HepG2 (cell line): ENCODE results near the gene MTIF2. TPM values are rescaled to one million over a fixed set of nuclear protein-coding genes. Genes with fewer than 3 reads are reported as not detected.

ENCODE experiments used
- ATAC-seq: fragments of 200-7000 bp; cut with Tn5 transposase; 3 replicates; pipeline ENCODE4 v1.9.1; 2020; ENCODE audit warnings: mild to moderate bottlenecking, moderate library complexity
- BruUV-seq: library from RNA; stranded (reverse); fragments of 400-500 nt; replicated peaks from 2 replicates; lab custom pipeline; 2021; lab: Mats Ljungman, UMichigan
- CTCF ChIA-PET: fragments of 300-600 bp; formaldehyde crosslinking; extraction: SDS; loops from one replicate; lab custom pipeline; 2021; ENCODE audit warnings: low total read pairs, inconsistent platforms, low intra/inter-chr PET ratio; lab: Yijun Ruan, JAX
- POLR2A ChIA-PET: fragments of 350-600 bp; sonication (Branson Sonifier 250); formaldehyde crosslinking; loops from one replicate; lab custom pipeline; 2020; ENCODE audit warnings: antibody characterized with exemption, inconsistent platforms; lab: Yijun Ruan, JAX
- DNase-seq: peaks from one replicate; pipeline ENCODE4 v3.0.0-alpha.2; 2015; ENCODE audit warnings: low spot score
- FAIRE-seq: peaks from 3 replicates; lab custom pipeline; 2011; peaks lifted over from hg19 to GRCh38; lab: Jason Lieb, UNC
- H2AFZ ChIP-seq: one replicate; pipeline ENCODE4 v1.6.1; 2011; ENCODE audit warnings: low read length, inconsistent platforms
- H3K27ac ChIP-seq: fragments of 300-600 bp; 3 replicates; pipeline ENCODE4 v1.8.0; 2011; ENCODE audit warnings: mixed run types, mild to moderate bottlenecking, mixed read lengths, low read length, inconsistent platforms; ENCODE audit not compliant: insufficient read depth; ENCODE audit errors: extremely low read length
- H3K27me3 ChIP-seq, 2 experiments: fragments of 200-600 bp in 1 of 2; 2 replicates in 1 of 2; 3 replicates in 1 of 2; pipeline versions ENCODE4 v1.6.0 to v1.8.0; 2011; ENCODE audit warnings: low read length in 2 of 2, mild to moderate bottlenecking in 2 of 2, moderate library complexity in 2 of 2, inconsistent platforms in 1 of 2; ENCODE audit not compliant: insufficient read depth in 2 of 2, control insufficient read depth in 1 of 2
- H3K36me3 ChIP-seq, 2 experiments: fragments of 200-600 bp in 1 of 2; replicated peaks in 1 of 2; 2 replicates in 1 of 2; 3 replicates in 1 of 2; pipeline versions ENCODE4 v1.5.1 to v1.8.0; 2011; ENCODE audit warnings: low read length in 2 of 2, inconsistent platforms in 1 of 2; ENCODE audit not compliant: insufficient read depth in 2 of 2, control insufficient read depth in 1 of 2
- H3K4me1 ChIP-seq: 2 replicates; pipeline ENCODE4 v1.5.1; 2012; ENCODE audit warnings: low read length, inconsistent platforms; ENCODE audit not compliant: insufficient read depth
- H3K4me2 ChIP-seq: 2 replicates; pipeline ENCODE4 v1.6.0; 2011; ENCODE audit warnings: low read depth, low read length, inconsistent platforms
- H3K4me3 ChIP-seq, 3 experiments: fragments of 200-600 bp in 1 of 3; sonication (generic), shearing (Covaris generic) in 1 of 3; replicated peaks in 1 of 3; 2 replicates each; pipeline ENCODE4 v1.5.1; 2011 to 2016; ENCODE audit warnings: low read length in 3 of 3, inconsistent platforms in 2 of 3, low read depth in 2 of 3, mild to moderate bottlenecking in 2 of 3, control low read depth in 1 of 3, mixed read lengths in 1 of 3; ENCODE audit not compliant: insufficient read depth in 1 of 3
- H3K79me2 ChIP-seq: one replicate; pipeline ENCODE4 v1.6.1; 2011; ENCODE audit warnings: low read length, inconsistent platforms; ENCODE audit not compliant: insufficient read depth
- H3K9ac ChIP-seq: 2 replicates; pipeline ENCODE4 v1.6.0; 2011; ENCODE audit warnings: mild to moderate bottlenecking, low read depth, low read length, inconsistent platforms; ENCODE audit not compliant: insufficient read depth
- H3K9me3 ChIP-seq: 2 replicates; pipeline ENCODE4 v1.5.1; 2012; ENCODE audit warnings: mild to moderate bottlenecking, low read length
- H4K20me1 ChIP-seq: 2 replicates; pipeline ENCODE4 v1.6.0; 2011; ENCODE audit warnings: inconsistent platforms, mild to moderate bottlenecking, low read length, moderate library complexity; ENCODE audit not compliant: insufficient read depth
- AKNA ChIP-seq: sonication (generic); formaldehyde crosslinking; IDR thresholded peaks from 2 replicates; pipeline ENCODE4 v1.4.0; 2020; ENCODE audit warnings: missing genetic modification reagents, borderline replicate concordance
- DNMT1 ChIP-seq: sonication (generic); formaldehyde crosslinking; IDR thresholded peaks from 2 replicates; pipeline ENCODE4 v1.5.1; 2020; ENCODE audit warnings: mild to moderate bottlenecking, missing genetic modification reagents
- KDM2A ChIP-seq: sonication (generic); formaldehyde crosslinking; IDR thresholded peaks from 2 replicates; pipeline ENCODE4 v1.4.0; 2020; ENCODE audit warnings: low read depth, missing genetic modification reagents, borderline replicate concordance
- KLF11 ChIP-seq: IDR thresholded peaks from 2 replicates; pipeline ENCODE4 v1.6.1; 2016; ENCODE audit warnings: missing compliant biosample characterization
- KLF9 ChIP-seq: IDR thresholded peaks from 2 replicates; pipeline ENCODE4 v1.6.1; 2016; ENCODE audit warnings: low read depth
- MTA1 ChIP-seq: sonication (generic); formaldehyde crosslinking; IDR thresholded peaks from 2 replicates; pipeline ENCODE4 v1.4.0; 2020; ENCODE audit warnings: missing genetic modification reagents, mild to moderate bottlenecking, borderline replicate concordance
- MZF1 ChIP-seq: sonication (generic); formaldehyde crosslinking; IDR thresholded peaks from 2 replicates; pipeline ENCODE4 v1.8.1; 2023; ENCODE audit warnings: mild to moderate bottlenecking, missing genetic modification reagents, borderline replicate concordance
- NONO ChIP-seq, 2 experiments: fragments of 450-650 bp in 1 of 2; sonication (generic) in 1 of 2; formaldehyde crosslinking in 1 of 2; IDR thresholded peaks in 1 of 2; conservative IDR thresholded peaks in 1 of 2; 2 replicates each; pipeline versions ENCODE4 v1.6.1 to v1.8.0; 2017 to 2022; ENCODE audit warnings: mild to moderate bottlenecking in 1 of 2, missing genetic modification reagents in 1 of 2, moderate library complexity in 1 of 2
- NR1H2 ChIP-seq: sonication (generic); formaldehyde crosslinking; IDR thresholded peaks from 2 replicates; pipeline ENCODE4 v1.8.1; 2022; ENCODE audit warnings: low read depth, missing genetic modification reagents, borderline replicate concordance
- PAF1 ChIP-seq: IDR thresholded peaks from 2 replicates; pipeline ENCODE4 v1.6.1; 2016; ENCODE audit warnings: missing genetic modification reagents, missing compliant biosample characterization
- PRDM4 ChIP-seq: sonication (generic); formaldehyde crosslinking; IDR thresholded peaks from 2 replicates; pipeline ENCODE4 v1.9.0; 2021; ENCODE audit warnings: missing genetic modification reagents, borderline replicate concordance
- SOX5 ChIP-seq: IDR thresholded peaks from 2 replicates; pipeline ENCODE4 v1.6.1; 2016; ENCODE audit warnings: borderline replicate concordance
- ZFP37 ChIP-seq: sonication (generic); formaldehyde crosslinking; IDR thresholded peaks from 2 replicates; pipeline ENCODE4 v1.4.0; 2020; ENCODE audit warnings: missing genetic modification reagents, borderline replicate concordance
- ZNF101 ChIP-seq: sonication (generic); formaldehyde crosslinking; IDR thresholded peaks from 2 replicates; pipeline ENCODE4 v1.4.0; 2020; ENCODE audit warnings: mild to moderate bottlenecking, low read depth, missing genetic modification reagents, borderline replicate concordance
- ZNF777 ChIP-seq: sonication (generic); formaldehyde crosslinking; IDR thresholded peaks from 2 replicates; pipeline ENCODE4 v1.4.0; 2020; ENCODE audit warnings: missing genetic modification reagents
- WGBS: methylation state at CpG from one replicate; pipeline ENCODE4 v1.1.6; 2017; ENCODE audit warnings: low lambda C conversion rate; 5-methylcytosine and 5-hydroxymethylcytosine counted together
- in situ Hi-C: cut with HindIII; loops from 2 replicates; pipeline ENCODE4 v1.10.0; 2017; ENCODE audit warnings: low pct_unique_long_range_greater_than_20kb; ENCODE audit not compliant: extremely low pct_ligation_motif_present
- intact Hi-C: fragments of 100-400 bp; cut with micrococcal nuclease; formaldehyde crosslinking; loops from one replicate; pipeline ENCODE4 v1.10.0; 2022; ENCODE audit not compliant: unreplicated experiment
- polyA plus RNA-seq, 8 experiments: library from polyadenylated mRNA; depleted of rRNA in 3 of 8; stranded (reverse) in 7 of 8; unstranded in 1 of 8; fragments of >200 nt; fragmentation: Illumina TruSeq in 4 of 8; extraction: Trizol in 4 of 8; gene quantifications; 2 replicates each; pipeline versions ENCODE4 v1.2.1 to v1.2.3, GENCODE V29; 2011 to 2016; ENCODE audit warnings: low read depth in 4 of 8, missing spikeins in 1 of 8, mixed read lengths in 1 of 8; ENCODE audit not compliant: insufficient read depth in 1 of 8
- total RNA-seq, 5 experiments: library from RNA; depleted of rRNA; stranded (reverse); fragments of >200 nt; fragmentation: Illumina TruSeq; extraction: Trizol; gene quantifications; 2 replicates each; pipeline ENCODE4 v1.2.3, GENCODE V29; 2016; ENCODE audit warnings: low read depth in 1 of 5

Gene MTIF2
- total and polyA plus RNA-seq, 2 of the 13 experiments (the other 11 are each of a cell fraction or from before 2014, with no cell fraction given) = 32.1 to 92.1 TPM

GRCh38 chr2:55232863-55233657 is 36.0 kb downstream of the MTIF2 start:
- TSS peak; percentile 69 for BruUV-seq
- Histone ChIP-seq H3K79me2 (peaks cover 42% of the 10 kb centered on the region), H4K20me1 (peaks cover 13% of the 10 kb centered on the region), H3K27ac (peak overlapping the region; percentile 98), H2AFZ (peak overlapping the region; percentile 100), H3K4me3 (peak overlapping the region; percentile 82 to 95 (median 93)), H3K9me3 (no peaks in the 10 kb centered on the region), H3K36me3 (peaks cover 4 to 25% of the 10 kb centered on the region in 2 experiments; a peak in 4 of 5 replicates), H3K4me1 (peaks cover 53% of the 10 kb centered on the region), H3K27me3 (no peaks in the 10 kb centered on the region; a peak in 1 of 5 replicates), H3K4me2 (peak overlapping the region; percentile 81), H3K9ac (peak overlapping the region; percentile 99)
- DNase-seq = no peak
- POLR2A ChIA-PET = interaction anchor here (0.6 to 1.3 kb wide), 22 partner anchors 8 to 286 kb away, joined by 3 to 13 read pairs (median 4); partner anchors contain the start of genes CFAP36 and RTN4
- CTCF ChIA-PET = no interaction called here
- WGBS = under 1% methylated on average over 31 of the region's 33 CpGs
- no peak for FAIRE-seq
- intact Hi-C loops = loop anchor here (1.0 to 10.0 kb wide), 5 partner anchors 36 to 282 kb away; partner anchors contain the start of genes CCDC88A, CFAP36, MTIF2 and RTN4
- in situ Hi-C loops = loop anchor here (5.0 kb wide), 1 partner anchor 34 kb away; the partner anchor contains the start of gene MTIF2
- peak; percentile 14 for ATAC-seq
- TF ChIP-seq KLF9 (no peak), KLF11 (CRISPR knock-in tag) (peak; percentile 14; the same call in 1 of the 2 replicates), PAF1 (CRISPR knock-in tag) (no peak), ZFP37 (CRISPR knock-in tag) (no peak), ZNF101 (CRISPR knock-in tag) (0 out of 2 replicates have a peak, but pooled peaks have one; percentile 65), NONO (IDR thresholded peaks at IDR 0.05) (no peak), NONO (CRISPR knock-in tag; conservative IDR thresholded peaks at IDR 0.05) (no peak; the same call in 1 of the 2 replicates), NR1H2 (0 out of 2 replicates have a peak, but pooled peaks have one; percentile 70), ZNF777 (CRISPR knock-in tag) (0 out of 2 replicates have a peak, but pooled peaks have one; percentile 14), SOX5 (CRISPR knock-in tag) (no peak), MTA1 (CRISPR knock-in tag) (peak; percentile 31; the same call in 1 of the 2 replicates), DNMT1 (CRISPR knock-in tag) (no peak), PRDM4 (CRISPR knock-in tag) (no peak), AKNA (CRISPR knock-in tag) (peak; percentile 44; the same call in 1 of the 2 replicates), KDM2A (CRISPR knock-in tag) (peak; percentile 16; the same call in 1 of the 2 replicates), MZF1 (CRISPR knock-in tag) (0 out of 2 replicates have a peak, but pooled peaks have one; percentile 19)
